Stimulated activated naive CD8-positive, alpha-beta T cell treated with anti-CD3 and anti-CD28 coated beads, Interleukin-15, Interleukin-2, amounts not matched to agents 100 U/mL and 50 U/mL, for 24 hours (primary cell): ENCODE results near the gene HES1.
"Not testable (repeated sequence)": the region's sequence is repeated elsewhere in the genome, so short reads cannot be mapped to it uniquely, and the experiment has no call there.

Experiments used
- ATAC-seq: fragments of 150-1000 bp; cut with Tn5 transposase; one replicate; pipeline ENCODE4 v1.10.0; 2021
- DNase-seq: peaks from one replicate; pipeline ENCODE4 v3.0.0; 2021

HES1 gene

GRCh38 chr3:194141415-194142155 lies 5.6 kb downstream of the HES1 start:
- ATAC-seq (peak; percentile 68), DNase-seq (peak; percentile 76)

- no peak for DNase-seq
- no peak for ATAC-seq
These were observed 6.4 kb downstream of the HES1 start for GRCh38 chr3:194142156-194142910.

DNA sequence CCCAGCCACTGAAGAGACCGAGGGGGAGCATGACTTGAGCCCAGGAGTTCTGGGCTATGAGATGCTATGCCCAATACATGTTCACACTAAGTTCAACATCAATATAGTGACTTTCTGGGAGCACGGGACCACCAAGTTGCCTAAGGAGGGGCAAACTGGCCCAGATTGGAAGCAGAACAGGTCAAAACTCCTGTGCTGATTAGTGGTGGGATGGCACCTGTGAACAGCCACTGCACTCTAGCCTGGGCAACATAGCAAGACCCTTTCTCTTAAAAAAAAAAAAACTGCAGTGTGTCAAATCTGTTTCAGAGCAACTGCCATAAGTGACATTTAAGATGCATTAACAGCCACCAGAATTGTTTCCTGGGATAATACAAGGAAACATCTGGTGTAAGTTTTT lies 9.8 kb downstream of the HES1 start:
- ATAC-seq (no peak), DNase-seq (no peak)

DNA sequence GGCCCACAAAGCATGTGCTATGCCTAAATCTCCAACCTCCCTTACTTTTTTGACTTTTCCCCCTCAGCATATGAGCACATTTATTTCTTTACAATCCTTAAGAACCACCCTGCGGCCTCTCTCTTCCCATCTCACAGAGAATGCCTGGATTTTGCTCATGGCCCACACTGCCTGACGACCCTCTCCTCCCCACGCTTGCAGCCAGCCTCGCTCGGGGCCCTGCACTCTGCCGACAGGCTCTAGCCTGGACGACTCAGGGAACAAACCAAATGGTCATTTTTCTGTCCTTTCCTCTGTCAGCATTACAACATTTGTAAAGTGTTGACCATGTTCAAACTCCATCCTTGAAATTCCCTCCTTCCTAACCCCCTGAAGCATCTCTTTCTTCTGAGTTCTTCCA lies 11.7 kb downstream of the HES1 start:
- no peak for DNase-seq
- ATAC-seq: no peak

- ATAC-seq (no peak), DNase-seq (no peak)
These were observed 12.4 kb downstream of the HES1 start for GRCh38 chr3:194148383-194148782.

DNA sequence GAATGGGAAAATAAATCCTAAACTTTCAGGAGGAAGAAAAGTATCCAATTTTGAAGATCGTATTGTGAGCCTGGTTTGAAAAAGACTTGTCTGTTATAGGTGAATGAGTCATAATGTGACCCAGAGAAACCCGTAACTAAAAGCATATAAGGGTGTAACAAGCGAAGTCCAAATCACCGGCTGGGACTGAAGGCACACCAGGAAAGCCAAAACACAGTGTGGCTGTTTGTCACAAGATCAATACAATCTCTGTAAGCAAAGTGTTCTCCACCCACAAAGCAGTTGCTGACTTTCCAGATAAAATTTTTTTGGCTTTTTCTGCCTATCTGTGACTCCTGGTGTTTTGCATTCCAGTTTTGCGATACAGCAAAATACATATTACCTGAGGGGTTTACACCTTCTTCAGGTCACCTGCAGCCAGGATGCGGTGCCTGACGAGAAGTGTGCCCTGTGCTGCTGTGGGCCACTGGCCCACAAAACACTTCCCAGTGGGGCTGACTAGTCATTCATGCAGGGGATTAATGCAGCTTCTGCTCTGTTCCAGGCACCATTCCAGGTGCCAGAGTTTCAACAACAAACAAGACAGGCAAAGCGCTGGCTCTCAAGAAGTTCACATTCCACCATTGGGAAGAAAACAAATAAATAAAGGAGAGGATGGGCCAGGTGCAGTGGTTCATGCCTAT lies 14.4 kb downstream of the HES1 start:
- ATAC-seq: no peak
- no peak for DNase-seq

DNA sequence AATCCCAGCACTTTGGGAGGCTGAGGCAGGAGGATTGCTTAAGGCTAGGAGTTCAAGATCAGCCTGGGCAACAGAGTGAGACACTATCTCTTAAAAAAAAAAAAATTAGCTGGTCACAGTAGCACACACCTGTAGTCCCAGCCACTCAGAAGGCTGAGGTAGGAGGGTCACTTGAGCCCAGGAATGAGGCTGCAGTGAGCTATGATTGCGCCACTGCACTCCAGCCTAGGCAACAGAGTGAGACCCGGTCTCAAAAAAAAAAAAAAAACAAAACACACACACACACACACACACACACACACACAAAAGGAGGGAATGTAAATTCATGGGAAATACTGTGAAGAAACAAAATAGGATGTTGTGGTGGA lies 15.0 kb downstream of the HES1 start:
- not testable (repeated sequence) for ATAC-seq, DNase-seq

- DNase-seq (no peak), ATAC-seq (no peak)
These were observed 18.4 kb downstream of the HES1 start for GRCh38 chr3:194154346-194154745.

DNA sequence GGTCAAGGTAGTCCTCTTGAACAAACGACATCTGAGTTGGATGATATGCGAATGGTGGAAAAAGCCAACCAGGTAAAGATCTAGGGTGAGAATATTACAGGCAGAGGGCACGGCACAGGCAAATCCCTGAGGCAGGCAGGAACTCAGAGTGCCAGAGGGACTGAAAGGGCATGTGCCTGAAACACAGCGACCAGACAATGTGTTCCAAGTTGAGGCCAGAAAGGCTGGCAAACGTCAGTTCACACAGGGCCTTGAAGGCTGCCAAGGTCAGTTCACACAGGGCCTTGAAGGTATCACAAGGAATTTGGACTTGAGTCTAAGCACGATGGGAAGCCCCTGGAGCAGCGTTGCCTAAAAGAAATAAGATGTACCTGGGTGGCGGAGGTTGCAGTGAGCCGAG lies 20.1 kb downstream of the HES1 start:
- no peak for DNase-seq
- no peak for ATAC-seq

- no peak for ATAC-seq
- no peak for DNase-seq
These were observed 23.0 kb downstream of the HES1 start for GRCh38 chr3:194158942-194159439.

GRCh38 chr3:194160158-194160557 lies 24.2 kb downstream of the HES1 start:
- ATAC-seq (no peak), DNase-seq (no peak)

DNA sequence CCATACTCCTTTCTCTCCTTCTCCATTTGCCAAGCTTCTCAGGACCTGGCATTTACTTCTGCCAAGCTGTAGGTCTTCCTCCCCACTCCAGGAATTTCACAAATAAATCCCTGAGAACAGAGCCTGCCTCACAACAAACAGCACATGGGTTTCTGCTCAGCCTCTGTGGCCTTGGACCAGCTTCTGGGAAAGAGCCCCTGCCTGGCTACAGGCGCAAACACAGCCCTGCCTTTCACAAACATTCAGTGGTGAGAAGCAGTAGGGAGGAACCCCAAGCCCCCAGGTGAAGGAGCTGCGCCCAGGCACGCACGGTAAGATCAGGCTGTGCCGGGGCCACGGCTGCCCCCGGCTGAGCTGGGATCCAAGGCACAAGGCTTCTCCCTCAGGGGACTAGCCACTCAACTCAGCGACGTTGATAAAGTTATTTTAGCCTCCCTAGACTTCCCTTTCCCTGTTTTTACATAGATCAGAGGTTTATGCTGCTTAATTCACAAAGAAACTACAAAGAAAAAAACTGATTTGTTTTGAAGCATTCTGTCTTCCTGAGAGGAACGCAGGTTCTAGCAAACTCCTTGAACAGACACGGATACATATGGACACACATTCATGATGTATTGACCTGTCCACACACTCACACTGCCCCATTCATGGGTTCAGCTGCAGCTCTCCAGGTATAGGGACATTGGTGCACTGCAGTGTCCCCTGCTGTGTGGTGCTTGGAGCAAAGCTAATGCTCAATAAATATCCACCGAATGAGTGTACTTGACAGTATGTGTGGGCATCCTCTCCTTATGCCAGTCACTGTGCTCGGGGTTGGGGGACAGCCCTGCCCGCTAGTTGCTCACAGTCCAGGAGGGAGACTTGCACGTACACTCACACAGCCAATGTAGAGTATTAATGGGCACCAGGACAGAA lies 25.4 kb downstream of the HES1 start:
- no peak for DNase-seq
- no peak for ATAC-seq

DNA sequence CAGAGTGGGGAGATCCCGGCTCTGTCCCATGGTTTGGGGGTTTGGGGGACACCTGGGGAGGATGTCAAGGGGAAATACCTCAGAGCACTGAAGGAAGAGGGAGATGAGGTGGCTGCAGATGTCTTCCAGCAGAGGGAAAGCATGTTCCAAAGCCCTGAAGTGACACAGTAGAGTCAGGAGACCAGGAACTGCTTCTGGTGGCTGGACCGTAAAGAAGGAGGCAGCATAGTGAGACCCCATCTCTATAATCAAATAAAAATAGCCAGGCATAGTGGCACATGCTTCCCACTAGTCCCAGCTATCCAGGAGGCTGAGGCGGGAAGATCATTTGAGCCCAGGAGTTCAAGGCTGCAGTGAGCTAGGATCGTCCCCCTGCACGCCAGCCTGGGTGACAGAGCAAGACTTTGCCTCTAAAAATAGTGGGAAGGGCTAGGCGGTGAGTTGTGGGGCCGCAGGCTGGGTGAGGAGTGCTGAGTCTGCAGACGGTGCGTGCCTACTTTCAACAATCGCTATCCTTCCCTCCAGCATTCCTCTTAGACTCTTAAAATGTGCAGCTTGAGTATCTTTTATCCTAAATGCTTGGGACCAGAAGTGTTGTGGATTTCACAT lies 26.2 kb downstream of the HES1 start:
- no peak for DNase-seq
- ATAC-seq: no peak

DNA sequence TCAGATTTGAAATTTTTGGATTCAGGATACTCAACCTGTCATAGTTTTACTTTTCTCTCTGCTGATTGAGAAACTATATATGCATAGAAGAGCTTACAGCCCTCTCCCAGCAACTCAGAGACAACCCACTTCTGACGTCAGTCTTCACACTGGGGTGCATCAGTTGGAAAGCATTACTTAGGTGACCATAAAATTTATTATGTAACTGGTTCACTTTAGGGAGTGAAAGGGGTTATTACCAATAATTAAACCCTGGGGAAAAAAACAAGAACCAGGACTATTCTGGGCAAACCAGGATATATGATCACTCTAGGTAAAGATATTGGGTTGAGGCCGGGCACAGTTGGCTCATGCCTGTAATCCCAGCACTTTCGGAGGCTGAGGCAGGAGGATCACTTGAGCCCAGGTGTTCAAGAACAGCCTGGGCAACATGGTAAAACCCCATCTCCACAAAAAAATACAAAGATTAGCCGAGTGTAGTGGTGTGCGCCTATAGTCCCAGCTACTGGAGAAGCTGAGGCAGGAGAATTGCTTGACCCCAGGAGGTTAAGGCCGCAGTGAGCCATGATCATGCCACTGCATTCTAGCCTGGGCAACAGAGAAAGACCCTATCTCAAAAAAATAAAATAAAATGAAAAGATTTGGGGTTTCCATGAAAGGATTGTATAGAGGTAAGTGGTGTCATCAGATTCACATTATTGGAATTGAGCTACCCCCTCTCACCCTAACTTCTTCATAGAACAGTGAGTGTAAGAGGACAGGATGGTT lies 27.1 kb downstream of the HES1 start:
- no peak for DNase-seq
- ATAC-seq: no peak

- ATAC-seq: no peak
- DNase-seq: no peak
These were observed 27.7 kb downstream of the HES1 start for GRCh38 chr3:194163697-194164096.

DNA sequence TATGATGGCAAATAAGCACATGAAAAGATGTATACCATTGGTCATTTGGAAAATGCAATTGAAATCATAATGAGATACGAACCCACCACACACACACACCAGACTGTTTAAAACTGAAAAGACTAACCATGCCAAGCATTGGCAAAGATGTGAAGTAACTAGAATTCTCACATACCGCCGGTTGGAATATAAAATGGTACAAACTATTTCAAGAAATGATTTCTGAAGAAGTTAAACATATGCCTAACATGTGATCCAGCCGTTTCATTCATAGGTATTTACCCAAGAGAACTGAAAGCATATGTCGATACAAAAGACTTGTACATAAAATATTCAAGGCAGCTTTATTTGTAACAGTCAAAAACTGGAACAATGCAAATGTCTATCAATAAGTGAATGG lies 28.9 kb downstream of the HES1 start:
- DNase-seq (no peak), ATAC-seq (no peak)

GRCh38 chr3:194165271-194166018 lies 29.5 kb downstream of the HES1 start:
- no peak for DNase-seq
- ATAC-seq: no peak

DNA sequence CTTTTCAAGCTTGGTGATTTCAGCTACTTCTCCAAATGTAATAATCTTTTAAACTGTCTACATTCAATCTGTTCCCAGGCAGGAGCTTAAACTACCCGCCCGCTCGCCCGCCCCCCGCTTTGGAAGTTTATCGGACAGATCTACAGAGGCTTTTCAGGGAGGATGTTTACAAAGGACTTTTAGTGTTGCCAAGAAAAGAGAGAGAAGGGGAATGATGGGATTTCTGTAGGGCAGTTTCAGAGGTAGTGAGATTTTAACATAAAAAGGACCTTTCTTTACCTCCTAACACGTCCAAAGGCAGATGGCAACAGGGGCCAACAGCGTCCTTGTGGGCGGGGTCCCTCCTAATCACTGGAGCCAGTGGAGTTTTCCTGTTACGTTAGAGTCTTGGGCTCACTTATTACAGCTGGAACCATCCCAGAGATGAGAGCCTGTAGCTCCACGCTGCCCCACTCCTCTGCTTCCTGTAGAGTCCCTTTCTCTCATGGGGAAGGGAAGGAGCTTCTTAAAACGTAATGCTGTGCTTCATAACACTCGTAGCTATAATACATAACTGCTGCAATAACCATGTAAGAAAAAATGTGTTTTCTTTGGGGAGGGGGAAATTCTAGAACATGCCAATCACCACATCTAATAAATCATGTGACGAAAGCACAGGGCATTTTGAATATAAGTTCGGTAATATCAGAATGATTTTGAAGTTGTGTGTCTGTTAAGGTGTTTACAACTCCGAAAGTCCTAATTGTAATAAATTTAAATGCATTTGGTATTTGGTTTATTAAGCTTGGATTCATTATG lies 30.9 kb downstream of the HES1 start:
- ATAC-seq: no peak
- no peak for DNase-seq
